ENCODE results near the gene PPP1CC.
A peak's percentile ranks its signal among the peaks of the same experiment; 100 is the strongest.
"Not testable (repeated sequence)": the region's sequence is repeated elsewhere in the genome, so short reads cannot be mapped to it uniquely, and the experiment has no call there.

The PPP1CC gene

GRCh38 chr12:110750784-110751461 is 8.2 kb upstream of the PPP1CC start:
- no peak for DNase-seq

- no peak for DNase-seq
Observed at GRCh38 chr12:110746550-110746949, 3.9 kb upstream of the PPP1CC start.

GRCh38 chr12:110745542-110746284 is 3.0 kb upstream of the PPP1CC start:
- DNase-seq = no peak

GRCh38 chr12:110744601-110745264 is 2.0 kb upstream of the PPP1CC start:
- no peak for DNase-seq

- no peak for DNase-seq
Observed at GRCh38 chr12:110744151-110744571, 1.5 kb upstream of the PPP1CC start.

GRCh38 chr12:110743571-110744093 is 941 bp upstream of the PPP1CC start:
- peak; percentile 67 for DNase-seq

- DNase-seq = peak; percentile 64
Observed at GRCh38 chr12:110742096-110742717, 484 bp downstream of the PPP1CC start.

- peak; percentile 61 for DNase-seq
Observed at GRCh38 chr12:110741341-110742095, 1.2 kb downstream of the PPP1CC start.

- no peak for DNase-seq
Observed at GRCh38 chr12:110739894-110740293, 2.8 kb downstream of the PPP1CC start.

- DNase-seq = no peak
Observed at GRCh38 chr12:110739488-110739887, 3.2 kb downstream of the PPP1CC start.

- DNase-seq = no peak
Observed at GRCh38 chr12:110737532-110737931, 5.2 kb downstream of the PPP1CC start.

GRCh38 chr12:110737016-110737415 is 5.7 kb downstream of the PPP1CC start:
- DNase-seq = not testable (repeated sequence)

- DNase-seq = no peak
Observed at GRCh38 chr12:110733900-110734299, 8.8 kb downstream of the PPP1CC start.

GRCh38 chr12:110733089-110733715 is 9.5 kb downstream of the PPP1CC start:
- DNase-seq = no peak

GRCh38 chr12:110732572-110732971 is 10.1 kb downstream of the PPP1CC start:
- DNase-seq = no peak

- no peak for DNase-seq
Observed at GRCh38 chr12:110731479-110731878, 11.2 kb downstream of the PPP1CC start.

- no peak for DNase-seq
Observed at GRCh38 chr12:110728628-110729027, 14.1 kb downstream of the PPP1CC start.

GRCh38 chr12:110726708-110727369 is 15.9 kb downstream of the PPP1CC start:
- no peak for DNase-seq

- no peak for DNase-seq
Observed at GRCh38 chr12:110726028-110726427, 16.7 kb downstream of the PPP1CC start.

- DNase-seq = no peak
Observed at GRCh38 chr12:110725267-110725666, 17.4 kb downstream of the PPP1CC start.

GRCh38 chr12:110722892-110723291 is 19.8 kb downstream of the PPP1CC start:
- not testable (repeated sequence) for DNase-seq

Measured in retina (tissue), 1 donor.